HT-29 (cell line): Measurements from ENCODE around the gene POU5F1. TPM values are rescaled to one million over a fixed set of nuclear protein-coding genes. Genes with fewer than 3 reads are reported as not detected.
"Not testable (repeated sequence)": the region's sequence is repeated elsewhere in the genome, so short reads cannot be mapped to it uniquely, and the experiment has no call there.

Experiments used
- DNase-seq: peaks from one replicate; pipeline ENCODE4 v3.0.0-alpha.2; 2015; ENCODE audit warnings: low spot score
- total RNA-seq: library from RNA; depleted of rRNA; stranded (reverse); fragments of >200 nt; shearing (Covaris generic); gene quantifications from 2 replicates; pipeline ENCODE4 v1.2.3, GENCODE V29; 2014; rRNA removed

Gene POU5F1
- 1.7 and 2.6 TPM in 2 replicates for total RNA-seq

GRCh38 chr6:31170600-31170881, at the start of gene POU5F1:
TSS of gene POU5F1 (minus strand) at chr6:31170682. CDS start at chr6:31170620, 62 bp downstream.
- DNase-seq, result no peak

- DNase-seq, result peak; percentile 19
Measured at GRCh38 chr6:31216208-31216898, 45.9 kb upstream of the POU5F1 start.

GRCh38 chr6:31215216-31215615, 44.7 kb upstream of the POU5F1 start:
- DNase-seq, result not testable (repeated sequence)

DNA sequence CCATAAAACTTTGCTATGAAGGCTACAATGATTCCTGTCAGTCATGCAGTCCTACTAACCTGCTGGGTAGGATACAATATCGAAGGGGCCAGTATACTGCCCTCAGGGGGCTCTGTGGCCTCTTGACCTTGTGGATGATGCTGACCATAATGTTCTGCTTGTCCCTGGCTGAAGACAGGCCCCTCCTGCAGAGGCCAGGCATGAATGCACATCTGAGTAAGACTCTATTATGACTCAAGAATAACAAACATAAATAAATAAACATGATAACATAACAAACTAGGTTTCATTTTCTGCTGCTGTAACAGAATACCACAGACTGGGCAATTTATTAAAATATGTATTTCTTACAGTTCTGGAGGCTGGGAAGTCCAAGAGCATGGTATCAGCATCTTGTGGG, 44.0 kb upstream of the POU5F1 start:
- no peak for DNase-seq

DNA sequence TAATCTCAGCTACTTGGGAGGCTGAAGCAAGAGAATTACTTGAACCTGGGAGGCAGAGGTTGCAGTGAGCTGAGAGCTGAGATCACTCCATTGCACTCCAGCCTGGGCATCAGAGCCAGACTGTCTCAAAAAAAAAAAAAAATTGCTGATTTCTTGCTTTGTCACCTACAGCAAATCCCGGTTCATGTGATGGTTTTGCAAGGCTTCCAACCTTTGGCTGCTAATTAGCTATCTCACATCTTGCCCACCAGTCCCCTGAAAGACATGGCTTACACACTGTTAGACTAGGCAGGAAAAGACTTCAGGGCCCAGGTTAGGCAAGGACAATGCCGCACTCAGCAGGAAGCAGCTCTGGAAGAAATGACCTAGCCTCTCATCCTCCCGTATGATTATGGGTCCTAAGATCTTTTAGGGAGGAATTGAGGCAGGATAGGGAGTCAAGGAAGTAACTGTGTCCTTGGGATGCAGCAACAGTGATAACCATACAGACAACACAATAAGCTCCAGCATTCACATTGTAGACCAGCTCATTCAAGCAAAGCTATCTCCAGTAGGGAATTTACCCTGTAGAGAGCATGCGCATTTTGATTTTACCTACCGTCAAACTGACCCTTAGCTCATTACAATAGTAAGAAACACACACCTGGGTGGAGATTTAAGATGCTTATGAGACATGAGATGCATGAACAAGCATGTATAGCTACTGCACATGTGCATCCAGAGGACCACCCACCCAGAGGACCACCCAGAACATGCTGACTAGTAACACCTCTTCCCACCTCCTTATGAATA, 40.5 kb upstream of the POU5F1 start:
- no peak for DNase-seq

GRCh38 chr6:31210123-31210522, 39.6 kb upstream of the POU5F1 start:
- no peak for DNase-seq

DNA sequence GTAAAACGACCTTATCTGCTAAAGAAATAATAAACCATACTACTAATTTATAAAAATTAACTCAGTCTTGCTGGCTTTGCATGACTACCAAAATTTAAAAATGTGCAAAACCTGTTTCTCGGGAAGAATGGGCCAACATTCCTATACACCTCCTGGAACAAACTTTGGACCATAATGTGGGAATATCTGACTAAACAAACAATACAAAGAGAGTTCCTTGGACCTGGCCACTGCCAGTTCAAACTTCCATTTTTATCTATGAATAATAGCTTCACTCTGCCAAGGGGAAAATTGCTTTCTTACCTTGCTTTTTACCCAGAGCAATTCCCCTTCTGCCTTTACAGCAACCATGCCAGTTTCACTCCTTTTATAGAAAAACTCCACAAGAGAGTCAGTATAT, 38.7 kb upstream of the POU5F1 start:
- DNase-seq, result no peak

DNA sequence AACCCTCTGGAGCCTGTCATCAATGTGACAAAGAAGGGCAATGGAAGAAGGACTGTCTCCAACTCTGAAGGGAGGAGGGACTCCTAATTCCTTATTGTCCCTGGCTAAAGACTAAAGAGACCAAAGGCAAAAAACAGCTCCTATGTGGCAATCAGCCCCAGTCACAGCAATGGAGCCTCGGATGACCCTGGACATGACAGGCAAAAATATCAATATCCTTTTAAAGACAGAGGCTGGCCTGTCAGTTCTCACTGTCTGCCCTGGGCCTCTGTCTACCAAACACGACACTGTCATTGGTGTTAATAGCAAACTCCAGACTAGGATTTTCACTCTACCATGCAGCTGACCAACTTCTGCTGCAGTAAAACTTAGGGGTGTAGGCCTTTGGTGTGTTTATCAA, 38.0 kb upstream of the POU5F1 start:
- no peak for DNase-seq

DNA sequence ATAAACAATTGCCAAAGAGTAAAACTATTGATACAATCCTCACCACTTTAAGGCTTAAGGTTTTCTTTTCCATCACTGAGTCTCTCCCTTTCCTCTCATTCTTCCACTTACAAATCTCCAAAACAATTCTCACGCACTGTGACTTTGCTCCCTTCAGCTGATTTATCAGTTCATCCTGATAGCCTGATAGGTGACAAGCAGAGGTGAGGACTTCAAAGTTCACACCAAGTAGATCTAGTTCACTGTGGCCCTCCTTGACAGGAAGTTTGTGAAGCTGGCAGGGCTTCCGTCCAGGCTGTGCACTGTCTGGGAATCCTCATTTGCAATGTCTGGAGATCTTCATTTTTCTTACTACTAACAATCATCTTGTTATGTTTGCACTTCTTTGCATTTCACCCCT, 35.2 kb upstream of the POU5F1 start:
- DNase-seq, result no peak

DNA sequence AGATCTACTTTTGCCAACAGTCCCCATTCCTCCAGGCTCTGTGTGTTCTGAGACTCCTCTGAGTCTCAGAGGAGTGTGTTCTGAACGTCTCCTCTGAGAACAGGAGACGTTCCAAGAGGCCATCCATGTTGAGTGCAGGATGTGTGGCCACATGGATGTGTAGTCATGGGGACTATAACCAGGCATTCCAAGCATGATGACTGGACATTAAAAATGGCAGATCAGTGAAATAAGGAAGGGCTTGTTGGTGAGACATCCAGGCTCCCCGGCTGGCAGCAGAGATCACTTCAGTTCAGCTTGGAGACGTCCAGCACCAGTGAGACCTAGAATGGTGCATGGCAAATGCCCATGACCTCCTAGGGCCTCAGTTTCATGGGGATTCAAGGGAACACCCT, 34.3 kb upstream of the POU5F1 start:
- no peak for DNase-seq

DNA sequence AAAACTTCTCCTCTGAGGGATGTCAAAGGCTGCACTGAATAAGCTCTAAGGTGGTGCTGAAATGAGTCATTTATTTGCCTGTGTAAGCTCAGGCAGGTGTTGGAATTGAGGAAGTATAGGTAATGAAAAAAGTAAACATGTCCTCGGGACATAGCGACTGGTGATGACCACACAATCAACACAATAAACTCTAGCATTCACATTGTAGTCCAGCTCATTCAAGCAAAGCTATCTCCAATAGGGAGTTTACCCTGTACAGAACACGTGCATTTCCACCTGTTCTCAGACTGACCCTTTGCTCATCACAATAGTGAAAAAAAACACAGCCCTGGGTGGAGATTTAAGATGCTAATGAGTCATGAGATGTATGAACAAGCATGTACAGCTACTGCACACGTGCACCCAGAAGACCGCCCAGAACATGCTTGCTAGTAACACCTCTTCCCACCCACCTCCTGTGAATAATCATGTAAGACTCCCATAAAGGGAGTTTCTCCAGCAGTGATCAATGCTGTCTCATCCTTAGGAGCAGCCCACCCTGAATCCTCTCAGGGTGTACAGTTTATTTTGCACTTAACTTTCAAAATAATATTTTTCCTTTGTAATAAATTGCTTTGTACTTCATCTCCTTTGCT, 33.0 kb upstream of the POU5F1 start:
- DNase-seq, result peak; percentile 87

DNA sequence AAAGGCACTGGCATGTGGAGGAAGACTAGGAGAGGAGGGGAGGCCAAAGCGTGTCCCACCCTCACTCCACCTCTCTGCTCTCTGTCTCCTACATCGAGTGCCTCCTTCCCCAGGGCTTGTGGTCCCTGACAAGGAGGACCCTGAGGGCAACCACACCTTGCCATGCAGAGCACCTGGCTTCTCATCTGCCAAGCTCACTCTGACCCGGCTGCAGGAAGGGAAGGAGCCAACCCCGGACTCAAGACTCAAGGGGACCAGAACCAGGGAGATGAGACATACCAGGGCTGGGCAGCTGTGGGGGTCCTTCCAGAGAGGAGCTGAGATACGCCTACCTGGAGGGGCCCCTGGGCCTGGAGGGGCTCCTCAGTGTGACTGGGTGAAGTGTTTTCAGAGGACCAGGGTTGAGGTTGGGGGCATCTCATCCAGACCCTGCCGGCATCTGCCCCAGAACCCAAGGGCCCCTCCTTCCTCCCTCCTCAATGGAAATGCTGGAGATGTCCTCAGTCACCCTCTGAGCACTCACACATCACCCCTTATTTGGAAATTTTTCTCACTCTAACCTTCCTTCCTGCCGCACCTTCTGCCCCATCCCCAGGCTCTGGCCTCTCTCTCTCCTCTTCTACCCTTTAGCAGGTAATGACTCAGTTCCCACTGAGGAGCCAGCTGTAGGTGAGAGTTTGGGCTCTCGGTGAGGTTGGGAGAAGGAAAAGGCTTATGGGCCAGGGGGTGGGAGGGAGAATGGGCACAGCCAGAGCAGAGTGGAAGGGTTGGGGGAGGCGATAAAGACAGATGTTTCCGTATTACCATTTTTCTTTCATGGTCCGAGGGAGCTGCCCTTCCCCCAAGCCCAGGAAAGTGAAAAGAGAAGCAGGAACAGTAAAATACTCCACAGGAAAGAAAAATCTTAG, 32.0 kb upstream of the POU5F1 start:
- peak; percentile 56 for DNase-seq

DNA sequence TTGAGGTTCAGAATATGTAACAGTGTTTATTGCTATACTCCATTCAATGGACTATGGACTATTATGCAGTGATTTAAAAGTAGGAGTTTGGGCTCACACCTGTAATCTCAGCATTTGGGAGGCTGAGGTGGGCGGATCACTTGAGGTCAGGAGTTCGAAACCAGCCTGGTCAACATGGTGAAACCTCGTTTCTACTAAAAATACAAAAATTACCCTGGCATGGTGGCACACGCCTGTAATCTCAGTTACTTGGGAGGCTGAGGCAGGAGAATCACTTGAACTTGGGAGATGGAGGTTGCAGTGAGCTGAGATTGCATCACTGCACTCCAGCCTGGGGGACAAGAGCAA, 28.6 kb upstream of the POU5F1 start:
- not testable (repeated sequence) for DNase-seq

DNA sequence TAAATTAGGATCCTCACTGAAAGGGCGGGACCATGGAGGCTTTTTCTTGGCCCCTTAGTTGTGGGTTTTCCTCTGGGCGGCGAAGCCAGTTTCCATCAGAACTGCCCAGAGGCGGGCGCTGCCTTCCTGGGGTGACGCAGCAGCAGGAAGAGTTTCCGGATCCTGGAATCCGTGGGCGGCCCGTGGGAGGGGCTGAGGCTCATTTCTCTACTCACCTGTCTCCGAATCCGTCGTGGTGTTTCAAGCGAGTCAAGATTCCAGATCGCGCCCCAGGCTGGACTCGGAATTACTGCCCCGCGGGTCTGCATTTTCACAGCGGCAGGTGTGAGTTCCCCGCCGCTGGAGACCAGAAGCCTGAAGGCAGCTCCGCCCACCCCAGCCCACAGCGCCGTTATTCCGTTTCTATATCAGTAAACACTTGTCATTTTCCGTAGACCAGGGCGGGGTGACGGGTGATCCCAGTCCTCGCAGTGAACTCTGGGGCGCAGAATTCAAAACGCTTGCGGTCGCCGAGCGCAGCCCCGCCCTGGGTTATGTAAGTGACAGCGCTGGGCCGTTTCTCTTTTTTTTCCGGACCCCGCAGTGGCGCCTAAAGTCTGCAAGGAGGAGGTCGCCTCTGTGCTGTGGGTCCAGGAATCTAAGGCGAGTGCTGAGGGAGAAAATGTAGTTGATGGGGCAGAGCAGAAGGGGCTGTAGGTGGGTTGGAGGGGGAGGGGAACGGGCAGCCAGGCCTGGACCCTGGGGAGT, 27.2 kb upstream of the POU5F1 start:
- peak; percentile 89 for DNase-seq

DNA sequence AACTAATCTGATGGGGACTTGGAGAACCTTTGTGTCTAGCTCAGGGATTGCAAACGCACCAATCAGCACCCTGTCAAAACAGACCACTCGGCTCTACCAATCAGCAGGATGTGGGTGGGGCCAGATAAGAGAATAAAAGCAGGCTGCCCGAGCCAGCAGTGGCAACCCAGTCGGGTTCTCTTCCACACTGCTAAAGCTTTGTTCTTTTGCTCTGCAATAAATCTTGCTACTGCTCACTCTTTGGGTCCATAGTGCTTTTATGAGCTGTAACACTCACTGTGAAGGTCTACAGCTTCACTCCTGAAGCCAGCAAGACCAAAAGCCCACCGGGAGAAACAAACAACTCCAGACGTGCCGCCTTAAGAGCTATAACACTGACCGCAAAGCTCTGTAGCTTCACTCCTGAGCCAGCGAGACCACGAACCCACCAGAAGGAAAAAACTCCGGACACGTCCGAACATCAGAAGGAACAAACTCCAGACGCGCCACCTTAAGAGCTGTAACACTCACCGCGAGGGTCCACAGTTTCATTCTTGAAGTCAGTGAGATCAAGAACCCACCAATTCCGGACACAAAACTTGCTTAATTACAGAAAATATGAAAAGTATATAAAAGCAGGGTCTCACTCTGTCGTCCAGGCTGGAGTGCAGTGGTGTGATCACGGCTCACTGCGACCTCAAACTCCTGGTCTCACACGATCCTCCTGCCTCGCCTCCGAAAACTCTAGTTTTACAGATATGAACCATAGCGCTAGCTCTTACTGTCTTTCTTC, 26.0 kb upstream of the POU5F1 start:
- not testable (repeated sequence) for DNase-seq

DNA sequence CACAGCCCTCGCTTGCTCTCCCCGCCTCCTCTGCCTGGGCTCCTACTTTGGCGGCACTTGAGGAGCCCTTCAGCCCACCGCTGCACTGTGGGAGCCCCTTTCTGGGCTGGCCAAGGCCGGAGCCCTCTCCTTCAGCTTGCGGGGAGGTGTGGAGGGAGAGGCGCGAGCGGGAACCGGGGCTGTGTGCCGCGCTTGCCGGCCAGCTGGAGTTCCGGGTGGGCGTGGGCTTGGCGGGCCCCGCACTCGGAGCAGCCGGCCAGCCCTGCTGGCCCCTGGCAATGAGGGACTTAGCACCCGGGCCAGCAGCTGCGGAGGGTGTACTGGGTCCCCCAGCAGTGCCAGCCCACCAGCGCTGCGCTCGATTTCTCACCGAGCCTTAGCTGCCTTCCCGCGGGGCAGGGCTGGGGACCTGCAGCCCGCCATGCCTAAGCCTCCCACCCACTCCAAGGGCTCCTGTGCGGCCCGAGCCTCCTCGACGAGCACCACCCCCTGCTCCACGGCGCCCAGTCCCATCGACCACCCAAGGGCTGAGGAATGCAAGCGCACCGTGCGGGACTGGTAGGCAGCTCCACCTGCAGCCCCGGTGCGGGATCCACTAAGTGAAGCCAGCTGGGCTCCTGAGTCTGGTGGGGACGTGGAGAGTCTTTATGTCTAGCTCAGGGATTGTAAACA, 25.0 kb upstream of the POU5F1 start:
- DNase-seq, result not testable (repeated sequence)

- no peak for DNase-seq
Measured at GRCh38 chr6:31194061-31194834, 23.8 kb upstream of the POU5F1 start.

DNA sequence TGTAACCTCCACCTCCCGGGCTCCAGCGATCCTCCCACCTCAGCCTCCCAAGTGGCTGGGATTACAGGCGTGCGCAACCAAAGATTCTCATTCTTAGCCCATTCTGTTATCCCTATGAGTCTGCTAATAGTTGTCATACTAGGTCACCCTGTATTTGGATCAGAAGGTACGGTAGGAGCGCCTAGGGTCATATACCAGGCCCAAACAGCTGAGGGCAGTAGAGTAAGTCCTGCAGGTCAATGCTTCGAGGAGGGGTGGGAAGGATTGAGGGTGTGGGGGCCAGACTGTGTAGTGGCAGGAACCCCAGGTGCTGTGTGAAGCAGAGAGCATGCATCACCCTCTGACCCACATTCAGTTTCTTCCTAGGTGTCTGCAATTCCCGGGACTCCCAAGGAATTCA, 22.7 kb upstream of the POU5F1 start:
- DNase-seq, result no peak
